Measurements from ENCODE around the gene CNOT6L.
"Not testable (repeated sequence)": the region's sequence is repeated elsewhere in the genome, so short reads cannot be mapped to it uniquely, and the experiment has no call there.

The CNOT6L gene

DNA sequence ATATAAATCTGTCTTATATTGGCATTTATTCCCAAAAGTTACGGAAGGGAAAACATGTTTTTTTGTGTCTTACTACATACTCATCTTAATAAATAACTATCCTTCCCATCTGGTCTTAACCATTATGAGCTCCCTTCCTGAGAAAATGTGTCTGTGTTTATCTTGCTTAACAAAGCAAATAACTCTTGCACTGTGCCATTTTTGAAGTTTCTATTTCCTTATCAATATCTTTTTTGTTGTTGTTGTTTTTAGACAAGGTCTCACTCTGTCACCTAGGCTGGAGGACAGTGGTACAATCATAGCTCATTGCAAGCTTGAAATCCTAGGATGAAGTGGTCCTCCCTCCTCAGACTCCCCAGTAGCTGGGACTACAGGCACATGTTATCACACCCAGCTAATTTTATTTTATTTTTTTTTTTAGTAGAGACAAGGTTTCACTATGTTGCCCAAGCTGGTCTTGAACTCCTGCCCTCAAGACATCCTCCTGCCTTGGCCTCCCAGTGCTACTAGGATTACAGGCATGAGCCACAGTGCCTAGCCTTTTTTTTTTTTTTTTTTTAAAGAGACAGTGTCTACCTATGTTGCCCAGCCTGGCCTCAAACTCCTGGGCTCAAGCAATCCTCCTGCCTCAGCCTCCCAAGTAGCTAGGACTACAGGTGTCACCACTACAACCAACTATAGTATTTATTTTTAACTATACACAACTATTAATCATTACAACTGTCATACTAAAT is 36.9 kb downstream of the CNOT6L start:
- no peaks in the 10 kb centered on the region for H3K4me1 ChIP-seq (ENCODE audit: control insufficient read depth, low read length)
- H3K4me3 ChIP-seq (ENCODE audit: low read length): no peak overlapping the region
- no peaks in the 10 kb centered on the region for H3F3A ChIP-seq (ENCODE audit: control insufficient read depth, insufficient read depth)
- H4K20me1 ChIP-seq (ENCODE audit: control insufficient read depth, insufficient read depth, low read depth, low read length): peaks cover 8% of the 10 kb centered on the region
- H3K79me2 ChIP-seq (ENCODE audit: control insufficient read depth, low read length): peaks cover 98% of the 10 kb centered on the region
- no peaks in the 10 kb centered on the region for H3K27me3 ChIP-seq (ENCODE audit: control insufficient read depth, low read length)
- H3K27ac ChIP-seq (ENCODE audit: low read depth, low read length): no peak overlapping the region
- H3K9me3 ChIP-seq (ENCODE audit: control insufficient read depth, insufficient read depth, low read length): no peaks in the 10 kb centered on the region
- peaks cover 1% of the 10 kb centered on the region for H3K36me3 ChIP-seq (ENCODE audit: control insufficient read depth, low read length)
- H3K9me2 ChIP-seq (replicated peaks; ENCODE audit: control insufficient read depth, low read length): no peaks in the 10 kb centered on the region
- no peak overlapping the region for H3K4me2 ChIP-seq (ENCODE audit: low read length)
- TF ChIP-seq EZH2phosphoT487 (IDR thresholded peaks at IDR 0.05; ENCODE audit: borderline replicate concordance, low read length): no peak
- TF ChIP-seq, protein P1, sequence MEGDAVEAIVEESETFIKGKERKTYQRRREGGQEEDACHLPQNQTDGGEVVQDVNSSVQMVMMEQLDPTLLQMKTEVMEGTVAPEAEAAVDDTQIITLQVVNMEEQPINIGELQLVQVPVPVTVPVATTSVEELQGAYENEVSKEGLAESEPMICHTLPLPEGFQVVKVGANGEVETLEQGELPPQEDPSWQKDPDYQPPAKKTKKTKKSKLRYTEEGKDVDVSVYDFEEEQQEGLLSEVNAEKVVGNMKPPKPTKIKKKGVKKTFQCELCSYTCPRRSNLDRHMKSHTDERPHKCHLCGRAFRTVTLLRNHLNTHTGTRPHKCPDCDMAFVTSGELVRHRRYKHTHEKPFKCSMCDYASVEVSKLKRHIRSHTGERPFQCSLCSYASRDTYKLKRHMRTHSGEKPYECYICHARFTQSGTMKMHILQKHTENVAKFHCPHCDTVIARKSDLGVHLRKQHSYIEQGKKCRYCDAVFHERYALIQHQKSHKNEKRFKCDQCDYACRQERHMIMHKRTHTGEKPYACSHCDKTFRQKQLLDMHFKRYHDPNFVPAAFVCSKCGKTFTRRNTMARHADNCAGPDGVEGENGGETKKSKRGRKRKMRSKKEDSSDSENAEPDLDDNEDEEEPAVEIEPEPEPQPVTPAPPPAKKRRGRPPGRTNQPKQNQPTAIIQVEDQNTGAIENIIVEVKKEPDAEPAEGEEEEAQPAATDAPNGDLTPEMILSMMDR (IDR thresholded peaks at IDR 0.05; ENCODE audit: low read depth, low read length, poor library complexity, severe bottlenecking): no peak

GRCh38 chr4:77780762-77781161 is 38.4 kb downstream of the CNOT6L start:
- not testable (repeated sequence) for H3K27me3 ChIP-seq (ENCODE audit: control insufficient read depth, low read length); H3K9me3 ChIP-seq (ENCODE audit: control insufficient read depth, insufficient read depth, low read length); H3K27ac ChIP-seq (ENCODE audit: low read depth, low read length); H3K9me2 ChIP-seq (replicated peaks; ENCODE audit: control insufficient read depth, low read length); H3F3A ChIP-seq (ENCODE audit: control insufficient read depth, insufficient read depth); H3K4me3 ChIP-seq (ENCODE audit: low read length); H3K4me1 ChIP-seq (ENCODE audit: control insufficient read depth, low read length); H3K4me2 ChIP-seq (ENCODE audit: low read length)
- peaks cover 11% of the 10 kb centered on the region for H3K36me3 ChIP-seq (ENCODE audit: control insufficient read depth, low read length)
- peaks cover 13% of the 10 kb centered on the region for H4K20me1 ChIP-seq (ENCODE audit: control insufficient read depth, insufficient read depth, low read depth, low read length)
- peaks cover 98% of the 10 kb centered on the region for H3K79me2 ChIP-seq (ENCODE audit: control insufficient read depth, low read length)

DNA sequence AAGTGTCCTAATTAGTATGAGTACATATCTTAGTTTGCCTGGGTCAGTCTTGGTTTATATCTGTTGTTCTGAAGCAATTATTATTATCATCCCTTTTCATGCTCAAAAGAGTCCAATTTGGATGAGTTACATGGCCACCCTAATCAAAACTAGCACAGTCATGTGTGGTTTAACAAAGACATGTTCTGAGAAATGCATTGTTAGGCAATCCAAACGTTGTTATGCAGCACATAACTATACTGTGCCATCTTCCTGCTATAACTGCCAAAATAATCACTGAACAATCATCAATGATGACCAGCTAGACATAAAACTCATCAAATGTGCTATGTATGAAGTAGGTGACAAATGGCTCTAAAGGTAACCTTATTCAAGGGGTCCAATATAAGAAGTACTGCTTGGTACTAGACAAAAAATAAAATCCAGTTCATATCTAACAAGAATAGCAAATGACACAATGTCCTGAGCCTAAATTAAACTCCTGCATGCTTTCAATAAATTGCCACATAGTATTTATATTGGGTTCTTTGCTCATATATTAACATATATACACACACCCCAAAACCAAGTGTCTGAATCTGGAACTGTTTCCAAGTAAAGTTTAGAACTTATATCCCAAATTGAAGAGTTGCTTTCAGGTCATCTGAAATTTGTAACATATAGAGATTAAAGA is 41.9 kb downstream of the CNOT6L start:
- Histone ChIP-seq H3K4me3 (ENCODE audit: low read length) (no peak overlapping the region), H3K4me1 (ENCODE audit: control insufficient read depth, low read length) (no peaks in the 10 kb centered on the region), H3K79me2 (ENCODE audit: control insufficient read depth, low read length) (peaks cover 64% of the 10 kb centered on the region), H3K9me2 (replicated peaks; ENCODE audit: control insufficient read depth, low read length) (no peaks in the 10 kb centered on the region), H3F3A (ENCODE audit: control insufficient read depth, insufficient read depth) (no peaks in the 10 kb centered on the region), H4K20me1 (ENCODE audit: control insufficient read depth, insufficient read depth, low read depth, low read length) (peaks cover 10% of the 10 kb centered on the region), H3K27me3 (ENCODE audit: control insufficient read depth, low read length) (no peaks in the 10 kb centered on the region), H3K27ac (ENCODE audit: low read depth, low read length) (no peak overlapping the region), H3K36me3 (ENCODE audit: control insufficient read depth, low read length) (peaks cover 31% of the 10 kb centered on the region), H3K4me2 (ENCODE audit: low read length) (no peak overlapping the region), H3K9me3 (ENCODE audit: control insufficient read depth, insufficient read depth, low read length) (no peaks in the 10 kb centered on the region)
- TF ChIP-seq, protein P1 (IDR thresholded peaks at IDR 0.05; ENCODE audit: low read depth, low read length, poor library complexity, severe bottlenecking): no peak
- no peak for TF ChIP-seq EZH2phosphoT487 (IDR thresholded peaks at IDR 0.05; ENCODE audit: borderline replicate concordance, low read length)

All from DOHH2 (cell line).